NK-92 treated with Interleukin-12 subunit alpha and Interleukin-12 subunit beta, amount 100 ng/mL, for 24 hours (cell line): Measurements from ENCODE around the gene CADM2.

ENCODE experiments used
- DNase-seq: peaks from one replicate; lab custom pipeline; 2025; lab: John Stamatoyannopoulos, UW

Gene CADM2

DNA sequence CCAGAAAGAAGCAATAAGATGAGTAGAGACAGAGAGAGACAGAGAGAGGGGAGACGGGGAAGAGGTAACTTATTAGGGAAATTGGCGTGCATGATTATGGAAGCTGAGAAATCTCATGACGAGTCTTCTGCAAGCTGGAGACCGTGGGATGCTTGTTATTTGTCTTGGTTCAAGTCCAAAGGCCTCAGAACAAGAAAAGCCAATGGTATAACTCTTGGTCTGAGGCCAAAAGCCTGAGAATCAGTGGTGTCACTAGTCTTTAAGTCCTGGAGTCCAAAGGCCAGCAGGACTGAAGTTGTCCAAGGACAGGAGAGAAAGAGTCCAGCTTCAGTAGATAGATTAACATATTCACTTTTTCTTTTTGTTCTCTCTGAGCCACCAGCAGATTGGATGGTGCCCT is 613.6 kb downstream of the CADM2 start:
- DNase-seq = no peak

DNA sequence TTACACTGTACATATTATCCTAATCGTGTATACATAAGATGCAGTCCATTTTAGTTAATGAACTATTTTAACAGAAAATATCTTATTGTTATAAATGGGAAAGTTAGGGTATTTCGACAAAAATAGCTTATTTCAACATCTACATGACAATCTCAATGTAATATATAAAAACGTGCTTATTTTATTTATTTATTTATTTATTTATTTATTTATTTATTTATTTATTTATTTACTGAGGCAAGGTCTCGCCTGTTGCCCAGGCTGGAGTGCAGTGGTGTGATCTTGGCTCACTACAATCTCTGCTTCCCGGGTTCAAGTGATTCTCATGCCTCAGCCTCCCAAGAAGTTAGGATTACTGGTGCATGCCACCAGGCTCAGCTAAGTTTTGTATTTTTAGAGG is 614.2 kb downstream of the CADM2 start:
- DNase-seq = no peak

DNA sequence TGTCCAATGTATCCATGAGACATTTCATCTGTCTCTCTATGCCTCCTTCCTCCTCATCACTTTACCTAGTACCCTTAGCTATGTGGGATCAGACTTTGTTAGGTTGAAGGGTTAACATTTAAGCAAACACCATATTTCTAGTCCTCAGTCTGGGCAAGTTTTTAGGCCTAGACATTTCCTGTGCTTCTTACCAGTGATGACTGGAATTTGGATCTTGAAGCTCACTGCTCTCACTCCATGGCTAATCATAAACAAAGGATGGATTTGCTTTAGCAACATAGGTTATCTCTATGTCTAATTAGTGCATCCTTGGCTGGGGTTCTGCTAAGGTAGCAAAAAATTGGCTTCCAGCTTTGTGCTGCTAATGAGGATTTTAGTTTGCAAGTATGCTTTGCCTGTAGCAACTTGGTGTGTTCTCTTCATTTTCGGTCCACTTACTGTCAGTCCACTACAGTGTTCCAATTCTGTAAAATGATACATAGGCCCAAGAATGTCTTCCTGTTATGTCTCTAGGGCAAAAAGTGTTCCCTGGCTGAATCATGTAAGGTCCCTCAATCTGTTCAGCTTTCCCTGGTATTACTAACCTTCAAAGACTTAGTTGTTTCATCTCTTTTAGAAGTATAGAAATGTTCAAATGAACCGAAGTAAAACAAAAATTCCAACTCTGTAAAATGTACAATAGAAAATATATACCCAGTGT is 615.4 kb downstream of the CADM2 start:
- DNase-seq = no peak

DNA sequence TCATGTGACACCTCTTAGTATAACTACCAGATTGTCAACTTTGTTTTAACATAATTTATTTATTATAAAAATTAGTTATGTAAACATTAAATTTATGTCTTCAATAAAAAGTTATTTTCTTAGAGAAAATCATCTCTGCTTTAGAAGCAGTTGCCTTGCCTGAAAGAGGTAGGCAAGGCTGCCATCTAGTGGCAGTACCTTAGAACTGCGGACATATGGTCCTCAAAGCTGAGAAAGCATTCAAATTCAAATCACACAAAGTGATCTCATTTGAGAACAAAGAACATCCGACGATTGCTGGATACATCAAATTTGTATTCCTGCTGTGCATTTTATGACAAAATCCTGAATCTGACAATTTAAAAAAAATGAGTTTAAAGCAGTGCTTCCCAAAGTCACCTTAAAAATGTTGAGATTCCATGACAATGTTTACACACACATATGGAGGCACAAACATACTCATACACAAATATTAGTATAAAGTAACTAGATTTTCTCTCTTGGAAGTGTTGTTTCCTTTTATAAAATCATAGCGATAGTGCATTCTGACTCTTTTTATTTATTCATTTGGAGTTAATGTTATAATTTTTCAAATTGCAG is 617.4 kb downstream of the CADM2 start:
- DNase-seq = peak; percentile 1

DNA sequence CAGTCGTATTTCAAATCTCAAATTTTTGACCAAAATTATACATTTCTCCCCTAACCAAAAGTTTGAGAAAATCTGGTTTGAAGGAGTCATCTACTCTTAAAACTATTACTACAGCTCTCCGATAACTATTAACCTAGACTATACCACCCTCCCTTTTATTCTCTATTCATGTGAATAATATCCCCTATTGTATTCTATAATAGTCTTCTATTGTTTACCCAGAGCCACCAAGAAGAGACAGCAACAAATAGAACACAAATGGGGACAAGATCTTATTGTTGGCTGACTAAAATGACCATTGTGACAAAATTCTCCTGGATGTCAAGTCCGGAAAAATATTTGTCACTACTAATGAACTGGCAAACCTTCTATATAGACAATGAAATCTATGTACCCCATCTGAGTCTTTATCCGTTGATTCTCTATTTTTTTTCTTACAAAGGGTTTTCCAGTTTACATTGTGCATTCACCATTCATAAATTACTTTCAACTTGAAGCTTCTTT is 618.0 kb downstream of the CADM2 start:
- no peak for DNase-seq

DNA sequence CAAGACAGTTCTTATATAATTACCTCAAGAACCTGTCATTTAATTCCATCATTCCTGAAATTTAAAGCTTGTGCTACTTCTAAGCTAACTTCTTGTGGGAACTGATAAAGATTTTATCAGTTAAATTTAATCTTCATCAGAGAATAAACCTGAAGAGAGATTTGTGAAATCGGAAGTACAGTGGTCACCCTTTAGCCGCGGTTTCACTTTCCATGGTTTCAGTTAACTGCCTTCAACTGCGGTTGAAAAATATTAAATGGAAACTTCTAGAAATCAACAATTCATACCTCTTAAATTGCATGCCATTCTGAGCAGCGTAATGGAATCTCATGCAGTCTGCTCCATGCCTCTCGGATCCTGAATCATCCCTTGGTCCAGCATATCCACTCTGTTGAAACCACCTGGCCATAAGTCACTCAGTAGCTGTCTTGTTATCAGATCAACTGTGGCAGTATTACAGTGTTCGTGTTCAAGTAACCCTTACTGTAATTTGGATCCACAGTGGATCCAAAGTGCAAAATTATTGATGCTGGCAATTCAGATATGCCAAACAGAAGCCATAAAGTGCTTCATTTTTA is 626.1 kb downstream of the CADM2 start:
- DNase-seq = no peak

DNA sequence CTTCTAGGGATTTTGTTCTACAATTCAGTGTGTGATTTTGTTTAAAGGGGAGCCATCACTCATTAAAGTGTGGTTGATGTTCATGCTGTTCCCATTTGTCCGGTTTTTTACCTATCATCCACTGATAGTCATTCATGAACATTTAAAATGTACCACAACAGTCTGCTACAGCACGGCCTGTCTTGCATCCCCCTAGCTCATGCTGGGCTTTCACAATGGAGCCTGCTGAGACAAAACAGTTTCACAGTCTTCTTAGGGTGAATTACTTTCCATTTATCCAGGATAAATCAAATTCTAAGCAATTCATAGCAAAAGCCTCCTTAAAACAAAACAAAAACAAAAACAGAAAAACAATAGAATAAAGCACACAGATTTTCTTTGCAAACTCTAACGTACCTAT is 627.2 kb downstream of the CADM2 start:
- DNase-seq = no peak

DNA sequence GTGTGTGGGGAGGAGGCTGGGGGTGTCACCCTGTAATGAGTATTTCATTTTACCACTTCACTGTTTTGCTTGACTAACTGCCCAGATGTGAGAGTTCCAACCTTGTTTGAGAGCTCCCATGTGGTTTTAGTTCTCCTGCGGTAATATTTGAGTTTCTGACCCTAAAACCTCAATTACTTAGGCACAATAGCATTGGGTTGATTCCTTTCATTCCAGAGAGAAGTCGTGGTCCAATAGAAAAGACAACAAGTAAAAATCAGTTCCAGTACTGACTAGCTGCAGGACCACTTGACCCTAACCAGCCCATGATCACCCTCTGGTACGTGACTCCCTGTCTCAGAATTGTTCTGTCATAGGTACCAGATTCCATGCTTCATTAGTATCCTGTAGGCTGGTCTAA is 630.4 kb downstream of the CADM2 start:
- DNase-seq = no peak

DNA sequence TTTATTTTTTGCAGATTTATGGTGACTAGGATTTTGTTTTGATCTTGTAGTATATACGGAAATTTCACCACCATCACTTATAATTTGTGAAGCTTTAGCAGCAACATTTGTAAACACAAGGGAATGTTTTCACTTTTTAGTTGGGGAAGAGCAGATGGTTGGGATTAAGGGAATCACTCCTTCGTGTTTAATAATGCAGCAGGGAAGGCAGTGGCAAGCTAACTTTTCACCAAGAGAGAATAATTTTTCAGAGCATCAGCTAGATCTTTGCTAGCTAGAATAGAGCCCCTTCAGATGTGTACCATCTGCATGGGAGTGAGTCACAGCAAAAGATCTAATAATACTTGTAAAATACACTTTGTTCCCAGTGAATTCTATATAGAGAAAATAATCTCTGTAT is 632.7 kb downstream of the CADM2 start:
- DNase-seq = no peak

DNA sequence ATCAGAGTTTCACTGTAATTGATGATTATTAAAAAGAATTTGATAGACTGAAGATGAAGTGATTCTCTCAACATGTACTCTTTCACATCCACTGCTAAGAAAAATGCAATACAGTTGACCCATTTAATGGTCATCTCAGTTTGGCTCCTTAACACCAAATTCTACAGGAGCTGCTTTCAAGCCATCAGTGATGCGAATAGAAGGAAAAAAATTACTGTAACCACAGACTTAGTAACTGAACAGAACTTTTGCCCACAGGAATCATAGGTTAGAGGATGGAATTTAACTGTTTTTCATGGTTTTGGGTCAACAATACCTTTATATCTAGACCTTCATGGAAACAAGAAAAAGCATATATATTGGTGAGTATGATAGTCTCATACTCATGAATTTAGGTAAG is 633.5 kb downstream of the CADM2 start:
- DNase-seq = no peak

DNA sequence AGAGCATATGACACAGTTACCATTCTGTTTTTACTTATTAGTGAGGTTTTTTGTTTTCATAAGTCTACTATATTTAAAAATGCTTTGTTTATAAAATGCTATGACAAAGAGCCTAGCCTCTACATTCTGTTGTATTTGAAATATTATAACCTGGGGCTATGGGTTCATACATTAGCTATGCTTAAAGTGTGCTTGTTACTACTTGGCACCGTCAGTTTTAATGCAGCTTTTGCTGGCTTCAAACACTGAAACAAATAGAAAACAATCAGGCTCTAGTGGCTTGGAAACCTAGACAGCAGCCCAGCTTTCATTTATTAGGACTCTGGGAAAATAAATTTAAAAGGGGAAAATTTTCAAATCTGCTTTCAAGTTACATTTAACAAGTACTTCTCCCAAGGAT is 635.9 kb downstream of the CADM2 start:
- DNase-seq = no peak

DNA sequence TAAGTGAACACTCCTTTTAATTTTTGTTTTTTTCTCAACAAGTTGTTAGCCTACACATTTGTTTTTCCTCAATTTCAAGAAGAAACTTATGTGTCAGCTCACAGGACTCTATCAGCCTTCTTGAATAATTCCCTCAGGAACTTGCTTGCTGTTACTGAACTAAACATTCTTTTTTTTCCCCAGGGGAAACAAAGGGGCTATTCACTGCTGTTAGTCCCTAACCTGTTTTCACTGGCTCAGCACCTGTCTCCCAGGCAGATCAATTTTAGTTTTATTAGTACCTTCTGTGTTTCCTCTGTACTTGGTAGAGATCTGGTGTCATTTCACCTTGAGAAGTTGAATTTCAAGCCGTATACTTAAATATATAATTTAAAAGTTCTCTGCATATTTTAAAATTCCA is 644.6 kb downstream of the CADM2 start:
- DNase-seq = no peak

DNA sequence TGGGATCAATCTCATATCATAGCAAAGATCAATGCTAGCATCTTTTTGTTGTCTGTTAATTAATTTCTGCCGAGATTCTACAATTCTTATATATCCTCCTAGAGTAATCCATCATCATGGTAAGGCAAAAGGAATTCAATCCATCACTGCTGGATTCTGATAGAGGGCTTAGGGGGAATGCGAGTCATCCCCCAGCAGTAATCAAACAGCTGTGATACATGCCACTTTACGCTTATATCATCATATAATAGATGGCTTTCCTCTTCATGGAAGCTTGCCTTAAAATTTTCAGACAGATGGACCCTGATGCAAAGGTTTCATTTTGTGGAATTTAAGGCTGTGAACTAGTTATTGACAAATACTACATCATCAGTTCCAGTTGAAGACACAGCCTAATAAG is 645.9 kb downstream of the CADM2 start:
- no peak for DNase-seq

DNA sequence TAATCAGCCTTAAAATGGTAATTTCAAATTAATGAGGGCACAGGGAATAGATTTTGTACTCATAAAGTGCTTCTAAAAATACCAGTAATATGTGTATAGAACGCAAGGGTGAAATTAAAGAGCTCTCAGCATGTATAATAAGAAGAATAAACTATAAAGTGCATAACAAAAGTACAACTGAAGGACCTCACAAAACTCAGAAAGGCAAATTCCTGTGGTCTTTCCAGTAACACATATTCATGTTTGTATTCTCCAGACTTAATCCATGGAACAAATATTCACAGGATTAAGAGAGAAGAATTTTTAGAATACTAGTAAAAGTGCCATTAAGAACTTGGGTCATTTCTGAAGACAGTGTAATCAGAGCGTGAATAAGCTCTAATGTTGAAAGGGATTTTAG is 646.3 kb downstream of the CADM2 start:
- no peak for DNase-seq

DNA sequence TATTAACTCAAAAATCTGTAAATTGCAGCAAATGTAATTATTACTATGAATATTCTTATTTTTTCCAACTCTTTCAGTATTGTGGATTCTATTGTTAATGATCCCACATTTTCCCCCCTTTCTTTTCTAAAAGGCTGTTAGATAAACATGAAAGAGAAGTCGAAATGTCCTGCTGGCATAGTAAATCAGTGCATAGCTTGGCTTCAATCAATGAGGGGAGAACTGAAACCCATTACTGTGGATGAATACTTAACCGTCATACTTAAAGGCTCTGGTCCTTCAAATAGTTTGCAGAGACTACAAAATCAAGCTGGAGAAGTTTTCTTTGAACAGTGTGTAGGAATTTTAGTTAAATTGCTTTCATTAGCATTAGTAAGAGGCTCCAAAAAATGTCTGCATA is 667.9 kb downstream of the CADM2 start:
- no peak for DNase-seq

DNA sequence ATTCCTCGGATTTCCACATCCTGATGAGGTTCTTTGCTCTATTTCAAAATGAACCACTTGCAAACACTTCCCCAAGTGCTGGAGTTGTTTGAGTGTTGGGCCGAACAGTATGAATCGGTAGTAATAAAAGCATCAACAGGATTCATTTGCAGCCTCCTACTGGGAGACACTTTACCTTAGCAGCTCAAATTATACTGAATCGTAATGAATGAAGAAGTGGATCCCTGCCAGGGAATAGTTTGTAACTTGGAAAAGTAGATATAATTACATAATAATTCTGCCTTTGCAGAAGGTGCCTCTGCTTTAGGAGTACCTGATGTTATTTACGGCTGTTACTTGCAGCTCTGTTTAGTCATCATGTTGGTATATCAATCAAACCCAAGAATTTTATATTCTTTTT is 669.1 kb downstream of the CADM2 start:
- no peak for DNase-seq

DNA sequence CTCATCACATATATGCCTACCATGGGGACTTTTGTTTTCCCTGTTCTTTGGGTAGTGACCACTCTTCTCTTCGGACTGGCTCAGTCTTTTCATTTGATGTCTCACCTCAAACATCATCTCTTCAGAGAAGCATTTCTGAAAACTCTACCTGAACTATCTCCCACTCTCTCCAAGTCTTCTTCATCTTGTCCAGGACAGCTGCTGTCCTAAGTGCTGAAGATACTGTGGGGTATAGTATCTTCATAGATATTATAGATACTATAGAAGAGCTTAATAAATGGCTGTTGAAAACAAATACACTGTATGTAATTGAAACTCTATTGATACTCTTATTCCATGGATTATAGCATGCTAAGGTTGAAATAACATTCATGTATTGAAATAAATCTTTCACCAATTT is 672.3 kb downstream of the CADM2 start:
- no peak for DNase-seq

DNA sequence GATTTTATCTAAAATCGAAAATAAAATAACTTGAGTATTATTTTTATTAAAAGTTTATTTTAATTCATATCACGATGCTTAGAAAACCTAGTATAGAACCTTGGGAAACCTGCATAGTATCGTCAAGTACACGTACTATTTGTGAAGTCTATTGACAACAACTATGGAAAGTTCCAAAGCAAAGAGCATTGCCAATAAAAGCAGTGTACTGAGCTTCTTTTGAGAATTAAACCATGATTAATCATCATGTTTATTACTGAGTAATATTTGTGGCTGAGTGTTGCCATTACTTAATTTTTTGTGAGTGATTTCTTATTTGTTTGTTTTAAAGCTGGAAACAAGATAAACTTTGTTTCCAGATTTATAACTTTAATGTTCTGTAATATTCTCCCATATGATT is 674.1 kb downstream of the CADM2 start:
- DNase-seq = no peak

DNA sequence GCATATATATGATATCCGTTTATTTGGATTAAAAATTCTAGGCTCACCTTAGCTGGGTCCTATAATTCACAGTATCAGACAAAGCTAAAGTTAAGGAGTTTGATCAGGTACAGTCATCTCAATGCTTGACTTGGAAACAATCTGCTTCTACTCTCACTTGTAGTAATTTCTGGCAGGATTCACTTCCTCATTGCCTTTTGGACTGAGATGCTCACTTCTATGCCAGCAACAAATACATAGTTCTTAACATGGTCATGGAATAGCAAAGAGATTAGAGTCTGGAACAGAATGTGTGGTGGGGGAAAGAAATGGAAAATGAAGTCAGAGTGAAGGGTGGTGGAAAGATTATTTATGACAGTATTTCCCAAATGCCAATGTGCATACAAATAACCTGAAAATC is 693.6 kb downstream of the CADM2 start:
- DNase-seq = no peak

DNA sequence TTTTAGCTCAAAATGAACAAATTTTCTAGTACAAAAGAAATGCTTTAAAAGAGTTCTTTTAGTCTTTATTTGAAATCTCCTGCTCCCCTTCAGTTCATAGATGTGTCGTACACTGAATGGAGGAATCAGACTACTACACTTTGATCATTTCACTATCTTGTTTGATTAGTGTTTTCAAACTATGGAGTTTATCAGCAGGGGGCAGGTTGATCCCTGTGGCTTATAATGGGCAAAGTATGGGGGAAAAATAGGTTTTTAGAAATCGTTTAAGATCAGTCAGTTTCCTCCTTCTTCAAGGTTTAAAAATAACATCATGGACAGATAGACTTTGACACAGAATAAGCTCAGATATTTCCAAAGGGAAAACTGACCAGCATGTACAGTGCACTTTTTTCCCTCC is 701.7 kb downstream of the CADM2 start:
- no peak for DNase-seq

DNA sequence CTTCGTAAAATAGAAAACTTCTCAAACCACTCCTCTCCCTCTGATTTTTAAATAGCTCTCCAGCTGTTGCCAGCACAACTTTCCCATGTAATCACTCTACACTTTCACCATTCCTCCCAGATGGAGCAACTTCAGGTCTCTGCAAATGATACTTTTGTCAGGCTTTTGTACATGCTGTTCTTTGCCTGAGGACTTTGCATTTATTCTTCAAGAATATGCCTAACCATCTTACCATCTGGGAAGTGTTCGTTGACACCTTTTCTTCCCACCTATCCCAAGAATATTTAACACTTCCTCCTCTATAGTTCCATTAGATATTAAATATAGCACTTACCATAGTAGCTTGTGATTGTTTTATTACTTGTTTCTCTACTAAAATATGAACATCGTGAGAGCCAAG is 703.7 kb downstream of the CADM2 start:
- no peak for DNase-seq

DNA sequence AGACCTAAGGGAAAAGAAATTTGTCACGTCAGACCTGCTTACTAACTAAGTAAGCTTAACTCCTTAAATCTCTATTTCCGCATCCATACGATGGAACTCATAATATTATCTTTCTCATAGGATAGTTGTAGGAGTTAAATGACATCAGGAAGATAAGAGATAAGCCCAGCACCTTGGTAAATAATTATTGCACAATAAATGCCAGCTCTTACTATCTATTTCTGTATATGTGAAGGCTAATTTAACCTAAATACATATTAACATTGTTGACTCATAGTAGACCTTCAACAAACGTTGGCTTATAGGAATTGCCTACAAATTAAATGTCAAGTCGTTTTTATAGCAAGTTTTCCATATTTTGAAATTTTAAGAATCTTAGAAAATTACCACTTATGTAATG is 709.0 kb downstream of the CADM2 start:
- no peak for DNase-seq

DNA sequence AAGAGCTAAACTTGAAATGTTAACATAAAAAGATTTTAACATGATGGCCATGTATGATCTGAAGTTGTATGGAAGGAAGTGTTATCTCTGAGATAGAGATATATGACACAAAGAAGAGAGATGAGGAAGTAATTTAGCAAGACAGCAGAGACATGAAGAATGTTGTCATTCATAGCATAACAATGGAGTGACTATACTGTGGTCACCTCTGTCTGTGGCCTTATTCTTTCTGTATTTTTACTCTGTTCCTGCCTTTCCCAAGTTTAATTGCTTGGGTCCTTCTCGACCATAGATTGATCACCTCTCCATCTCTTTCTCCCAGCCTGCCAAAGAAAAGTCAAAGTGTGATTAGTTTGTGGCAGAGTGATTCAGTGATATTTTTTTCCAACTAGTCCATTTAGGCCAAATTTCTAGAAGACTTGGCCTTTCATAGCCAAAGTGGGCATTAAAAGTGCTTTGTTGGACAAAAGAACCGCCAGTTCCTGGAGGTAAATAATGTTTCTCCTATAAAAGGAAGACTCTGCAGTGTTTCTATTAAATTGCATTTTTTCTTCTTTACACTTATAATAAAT is 711.9 kb downstream of the CADM2 start:
- DNase-seq = no peak
